WTC11 (cell line): Measurements from ENCODE around the gene OR2K2. TPM values are rescaled to one million over a fixed set of nuclear protein-coding genes. Genes with fewer than 3 reads are reported as not detected.

ENCODE experiments used
- ATAC-seq: fragments of 200-7000 bp; cut with Tn5 transposase; 2 replicates; pipeline ENCODE4 v1.10.0; 2021; ENCODE audit warnings: mild to moderate bottlenecking, moderate library complexity
- CTCF ChIA-PET: fragments of 300-600 bp; sonication (Branson Sonifier 250); formaldehyde crosslinking; loops from one replicate; lab custom pipeline; 2021; ENCODE audit warnings: antibody characterized with exemption; lab: Charles Lee
- POLR2A ChIA-PET: fragments of 350-600 bp; sonication (Branson Sonifier 250); formaldehyde crosslinking; loops from one replicate; lab custom pipeline; 2021; ENCODE audit warnings: antibody characterized with exemption; lab: Charles Lee
- DNase-seq: peaks from one replicate; pipeline ENCODE4 v3.0.0; 2021; ENCODE audit warnings: low spot score
- H3K27ac Mint-ChIP-seq: 2 replicates; pipeline ENCODE4 v1.8.0; 2021; ENCODE audit warnings: mixed read lengths
- H3K27me3 Mint-ChIP-seq: 2 replicates; pipeline ENCODE4 v1.8.0; 2021; ENCODE audit warnings: low read depth, mild to moderate bottlenecking, moderate library complexity, mixed read lengths
- H3K36me3 Mint-ChIP-seq: 2 replicates; pipeline ENCODE4 v1.8.0; 2021; ENCODE audit warnings: mixed read lengths
- H3K4me1 Mint-ChIP-seq: 2 replicates; pipeline ENCODE4 v1.8.0; 2022; ENCODE audit warnings: mixed read lengths
- H3K4me3 Mint-ChIP-seq: 2 replicates; pipeline ENCODE4 v1.8.0; 2021; ENCODE audit warnings: mild to moderate bottlenecking, moderate library complexity, mixed read lengths
- H3K9me3 Mint-ChIP-seq: 2 replicates; pipeline ENCODE4 v1.8.0; 2021; ENCODE audit warnings: mixed read lengths
- ATF3 ChIP-seq: sonication (generic); formaldehyde crosslinking; conservative IDR thresholded peaks from 2 replicates; pipeline ENCODE4 v1.8.1; 2022; ENCODE audit warnings: mild to moderate bottlenecking, missing genetic modification reagents
- ATF6 ChIP-seq: sonication (generic); formaldehyde crosslinking; IDR thresholded peaks from 2 replicates; pipeline ENCODE4 v1.8.1; 2023; ENCODE audit warnings: mild to moderate bottlenecking, missing genetic modification reagents
- FOXJ3 ChIP-seq: sonication (generic); formaldehyde crosslinking; IDR thresholded peaks from 2 replicates; pipeline ENCODE4 v1.9.0; 2021; ENCODE audit warnings: missing genetic modification reagents, mild to moderate bottlenecking, borderline replicate concordance
- GTF2I ChIP-seq: fragments of 250-450 bp; sonication (Bioruptor Pico); conservative IDR thresholded peaks from 2 replicates; pipeline ENCODE4 v1.4.0; 2021; ENCODE audit warnings: mild to moderate bottlenecking
- JUN ChIP-seq: sonication (generic); formaldehyde crosslinking; IDR thresholded peaks from 2 replicates; pipeline ENCODE4 v1.8.0; 2023; ENCODE audit warnings: mild to moderate bottlenecking, missing genetic modification reagents
- MLX ChIP-seq: sonication (generic); formaldehyde crosslinking; IDR thresholded peaks from 2 replicates; pipeline ENCODE4 v1.8.1; 2023; ENCODE audit warnings: mild to moderate bottlenecking, missing genetic modification reagents, moderate library complexity
- NFYB ChIP-seq: sonication (generic); formaldehyde crosslinking; conservative IDR thresholded peaks from 2 replicates; pipeline ENCODE4 v1.8.0; 2022; ENCODE audit warnings: low read depth, missing genetic modification reagents
- NR2C2 ChIP-seq: sonication (generic); formaldehyde crosslinking; IDR thresholded peaks from 2 replicates; pipeline ENCODE4 v1.8.0; 2022; ENCODE audit warnings: mild to moderate bottlenecking, missing genetic modification reagents
- OVOL2 ChIP-seq: fragments of 250-450 bp; sonication (Bioruptor Pico); IDR thresholded peaks from 2 replicates; pipeline ENCODE4 v1.9.0; 2021; ENCODE audit warnings: mild to moderate bottlenecking, borderline replicate concordance
- PRRX2 ChIP-seq: fragments of 250-450 bp; sonication (Bioruptor Pico); IDR thresholded peaks from 2 replicates; pipeline ENCODE4 v1.8.0; 2021; ENCODE audit warnings: mild to moderate bottlenecking
- SOX15 ChIP-seq: fragments of 250-450 bp; sonication (Bioruptor Pico); IDR thresholded peaks from 2 replicates; pipeline ENCODE4 v1.9.0; 2021; ENCODE audit warnings: mild to moderate bottlenecking
- SP1 ChIP-seq: sonication (generic); formaldehyde crosslinking; conservative IDR thresholded peaks from 2 replicates; pipeline ENCODE4 v1.8.1; 2022; ENCODE audit warnings: missing genetic modification reagents
- TCF7 ChIP-seq: sonication (generic); formaldehyde crosslinking; IDR thresholded peaks from 2 replicates; pipeline ENCODE4 v1.8.0; 2022; ENCODE audit warnings: mild to moderate bottlenecking, low read depth, missing genetic modification reagents, moderate library complexity
- ZBTB21 ChIP-seq: sonication (generic); formaldehyde crosslinking; IDR thresholded peaks from 2 replicates; pipeline ENCODE4 v1.8.1; 2023; ENCODE audit warnings: mild to moderate bottlenecking, missing genetic modification reagents, borderline replicate concordance
- ZBTB43 ChIP-seq: sonication (generic); formaldehyde crosslinking; IDR thresholded peaks from 2 replicates; pipeline ENCODE4 v1.8.1; 2023; ENCODE audit warnings: mild to moderate bottlenecking, missing genetic modification reagents
- ZNF219 ChIP-seq: sonication (generic); formaldehyde crosslinking; IDR thresholded peaks from 2 replicates; pipeline ENCODE4 v1.8.0; 2023; ENCODE audit warnings: missing genetic modification reagents, mild to moderate bottlenecking, borderline replicate concordance
- ZNF263 ChIP-seq: sonication (generic); formaldehyde crosslinking; IDR thresholded peaks from 2 replicates; pipeline ENCODE4 v1.8.1; 2022; ENCODE audit warnings: low read depth, mild to moderate bottlenecking, moderate library complexity, missing genetic modification reagents
- ZNF396 ChIP-seq: fragments of 250-450 bp; sonication (Bioruptor Pico); IDR thresholded peaks from 2 replicates; pipeline ENCODE4 v1.8.0; 2021; ENCODE audit warnings: mild to moderate bottlenecking, moderate library complexity, borderline replicate concordance
- ZNF423 ChIP-seq: fragments of 250-450 bp; sonication (Bioruptor Pico); IDR thresholded peaks from 2 replicates; pipeline ENCODE4 v2.1.2; 2022; ENCODE audit warnings: mild to moderate bottlenecking, moderate library complexity
- total RNA-seq: library from RNA; stranded (reverse); gene quantifications from 3 replicates; pipeline ENCODE4 v1.2.3, GENCODE V29; 2021
- TF ChIP-seq, protein P1 (sequence below): fragments of 250-450 bp; sonication (Bioruptor Pico); IDR thresholded peaks from 2 replicates; pipeline ENCODE4 v1.8.0; 2021; ENCODE audit warnings: mild to moderate bottlenecking
- TF ChIP-seq, protein P2 (sequence below): fragments of 200-600 bp; IDR thresholded peaks from 2 replicates; pipeline ENCODE4 v1.8.0; 2022; ENCODE audit warnings: antibody characterized with exemption
- TF ChIP-seq, protein P3 (sequence below): sonication (generic); formaldehyde crosslinking; IDR thresholded peaks from 2 replicates; pipeline ENCODE4 v1.8.1; 2022; ENCODE audit warnings: low read depth, mild to moderate bottlenecking, moderate library complexity, missing genetic modification reagents, borderline replicate concordance
- TF ChIP-seq, protein P4 (sequence below): sonication (generic); formaldehyde crosslinking; IDR thresholded peaks from 2 replicates; pipeline ENCODE4 v1.8.1; 2023; ENCODE audit warnings: mild to moderate bottlenecking, moderate library complexity, missing genetic modification reagents

OR2K2 gene
- total RNA-seq, 1 experiment from 2014 or later, result not detected

- TF ChIP-seq ATF6 (CRISPR knock-in tag), result no peak
- no peak for TF ChIP-seq NR2C2
- TF ChIP-seq NFYB (CRISPR knock-in tag), result no peak
- no peak for TF ChIP-seq ZBTB43 (CRISPR knock-in tag)
Observed at GRCh38 chr9:111294691-111295451, 35.2 kb downstream of the OR2K2 start (continued).

DNA sequence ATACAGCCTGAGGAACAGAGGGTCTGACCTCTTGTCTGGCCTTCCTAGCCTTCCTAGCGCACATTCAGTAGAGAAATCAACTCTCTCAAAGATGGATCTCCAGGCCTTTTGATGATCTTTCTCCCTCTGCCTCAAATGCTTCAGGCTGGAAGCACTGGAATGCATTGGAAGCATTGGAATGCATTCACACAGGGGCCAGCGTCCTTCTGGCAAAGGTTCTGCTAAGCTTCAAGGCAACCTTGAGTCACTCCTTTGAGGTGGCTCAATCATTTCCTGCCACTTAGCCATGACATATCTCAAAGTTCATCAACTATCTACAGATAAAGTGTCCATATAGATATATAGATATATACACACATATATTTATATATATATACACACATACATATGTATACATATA lies 42.9 kb downstream of the OR2K2 start:
- Mint-ChIP-seq H3K9me3 (no peaks in the 10 kb centered on the region), H3K4me3 (no peak overlapping the region), H3K36me3 (no peaks in the 10 kb centered on the region), H3K4me1 (peaks cover 5% of the 10 kb centered on the region; the same call in 1 of the 2 replicates), H3K27me3 (no peaks in the 10 kb centered on the region; the same call in 1 of the 2 replicates), H3K27ac (no peak overlapping the region)
- ChIA-PET POLR2A (no interaction called here), CTCF (interaction anchor here (1.0 kb wide), 1 partner anchor 54 kb away, joined by 3 read pairs; no protein-coding TSS in a partner anchor)
- TF ChIP-seq, protein P1, sequence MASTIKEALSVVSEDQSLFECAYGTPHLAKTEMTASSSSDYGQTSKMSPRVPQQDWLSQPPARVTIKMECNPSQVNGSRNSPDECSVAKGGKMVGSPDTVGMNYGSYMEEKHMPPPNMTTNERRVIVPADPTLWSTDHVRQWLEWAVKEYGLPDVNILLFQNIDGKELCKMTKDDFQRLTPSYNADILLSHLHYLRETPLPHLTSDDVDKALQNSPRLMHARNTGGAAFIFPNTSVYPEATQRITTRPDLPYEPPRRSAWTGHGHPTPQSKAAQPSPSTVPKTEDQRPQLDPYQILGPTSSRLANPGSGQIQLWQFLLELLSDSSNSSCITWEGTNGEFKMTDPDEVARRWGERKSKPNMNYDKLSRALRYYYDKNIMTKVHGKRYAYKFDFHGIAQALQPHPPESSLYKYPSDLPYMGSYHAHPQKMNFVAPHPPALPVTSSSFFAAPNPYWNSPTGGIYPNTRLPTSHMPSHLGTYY (CRISPR knock-in tag), result no peak
- TF ChIP-seq ZNF263 (CRISPR knock-in tag) (no peak), FOXJ3 (CRISPR knock-in tag) (no peak), SP1 (CRISPR knock-in tag) (no peak), OVOL2 (CRISPR knock-in tag) (no peak), GTF2I (CRISPR knock-in tag) (no peak), SOX15 (CRISPR knock-in tag) (no peak), JUN (CRISPR knock-in tag) (no peak), TCF7 (no peak), MLX (CRISPR knock-in tag) (no peak), ZNF423 (no peak), ZNF396 (CRISPR knock-in tag) (no peak), ATF3 (CRISPR knock-in tag) (no peak), ZBTB21 (CRISPR knock-in tag) (no peak), ZBTB43 (CRISPR knock-in tag) (no peak), PRRX2 (CRISPR knock-in tag) (no peak), ZNF219 (CRISPR knock-in tag) (no peak)
- TF ChIP-seq, protein P2, sequence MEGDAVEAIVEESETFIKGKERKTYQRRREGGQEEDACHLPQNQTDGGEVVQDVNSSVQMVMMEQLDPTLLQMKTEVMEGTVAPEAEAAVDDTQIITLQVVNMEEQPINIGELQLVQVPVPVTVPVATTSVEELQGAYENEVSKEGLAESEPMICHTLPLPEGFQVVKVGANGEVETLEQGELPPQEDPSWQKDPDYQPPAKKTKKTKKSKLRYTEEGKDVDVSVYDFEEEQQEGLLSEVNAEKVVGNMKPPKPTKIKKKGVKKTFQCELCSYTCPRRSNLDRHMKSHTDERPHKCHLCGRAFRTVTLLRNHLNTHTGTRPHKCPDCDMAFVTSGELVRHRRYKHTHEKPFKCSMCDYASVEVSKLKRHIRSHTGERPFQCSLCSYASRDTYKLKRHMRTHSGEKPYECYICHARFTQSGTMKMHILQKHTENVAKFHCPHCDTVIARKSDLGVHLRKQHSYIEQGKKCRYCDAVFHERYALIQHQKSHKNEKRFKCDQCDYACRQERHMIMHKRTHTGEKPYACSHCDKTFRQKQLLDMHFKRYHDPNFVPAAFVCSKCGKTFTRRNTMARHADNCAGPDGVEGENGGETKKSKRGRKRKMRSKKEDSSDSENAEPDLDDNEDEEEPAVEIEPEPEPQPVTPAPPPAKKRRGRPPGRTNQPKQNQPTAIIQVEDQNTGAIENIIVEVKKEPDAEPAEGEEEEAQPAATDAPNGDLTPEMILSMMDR, result no peak
- TF ChIP-seq, protein P3, sequence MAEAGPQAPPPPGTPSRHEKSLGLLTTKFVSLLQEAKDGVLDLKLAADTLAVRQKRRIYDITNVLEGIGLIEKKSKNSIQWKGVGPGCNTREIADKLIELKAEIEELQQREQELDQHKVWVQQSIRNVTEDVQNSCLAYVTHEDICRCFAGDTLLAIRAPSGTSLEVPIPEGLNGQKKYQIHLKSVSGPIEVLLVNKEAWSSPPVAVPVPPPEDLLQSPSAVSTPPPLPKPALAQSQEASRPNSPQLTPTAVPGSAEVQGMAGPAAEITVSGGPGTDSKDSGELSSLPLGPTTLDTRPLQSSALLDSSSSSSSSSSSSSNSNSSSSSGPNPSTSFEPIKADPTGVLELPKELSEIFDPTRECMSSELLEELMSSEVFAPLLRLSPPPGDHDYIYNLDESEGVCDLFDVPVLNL (CRISPR knock-in tag), result no peak
- TF ChIP-seq, protein P4, sequence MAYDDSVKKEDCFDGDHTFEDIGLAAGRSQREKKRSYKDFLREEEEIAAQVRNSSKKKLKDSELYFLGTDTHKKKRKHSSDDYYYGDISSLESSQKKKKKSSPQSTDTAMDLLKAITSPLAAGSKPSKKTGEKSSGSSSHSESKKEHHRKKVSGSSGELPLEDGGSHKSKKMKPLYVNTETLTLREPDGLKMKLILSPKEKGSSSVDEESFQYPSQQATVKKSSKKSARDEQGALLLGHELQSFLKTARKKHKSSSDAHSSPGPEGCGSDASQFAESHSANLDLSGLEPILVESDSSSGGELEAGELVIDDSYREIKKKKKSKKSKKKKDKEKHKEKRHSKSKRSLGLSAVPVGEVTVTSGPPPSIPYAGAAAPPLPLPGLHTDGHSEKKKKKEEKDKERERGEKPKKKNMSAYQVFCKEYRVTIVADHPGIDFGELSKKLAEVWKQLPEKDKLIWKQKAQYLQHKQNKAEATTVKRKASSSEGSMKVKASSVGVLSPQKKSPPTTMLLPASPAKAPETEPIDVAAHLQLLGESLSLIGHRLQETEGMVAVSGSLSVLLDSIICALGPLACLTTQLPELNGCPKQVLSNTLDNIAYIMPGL (CRISPR knock-in tag), result no peak
- ATAC-seq (no peak; the same call in 1 of the 2 replicates), DNase-seq (no peak)
